PFSK-1 (cell line): Measurements from ENCODE around the gene AP1G1.

ENCODE experiments used
- POLR2AphosphoS5 ChIP-seq: IDR thresholded peaks from 2 replicates; pipeline ENCODE4 v1.6.1; 2012; ENCODE audit warnings: low read depth, mild to moderate bottlenecking, control low read depth, low read length, moderate library complexity
- TF ChIP-seq, protein P1 (sequence below), 2 experiments: IDR thresholded peaks; 2 replicates each; pipeline versions ENCODE4 v1.6.1 to v1.8.0; 2011 to 2012; ENCODE audit warnings: low read depth in 2 of 2, low read length in 2 of 2, control low read depth in 1 of 2, inconsistent platforms in 1 of 2, mild to moderate bottlenecking in 1 of 2, moderate library complexity in 1 of 2; ENCODE audit not compliant: insufficient read depth in 1 of 2

DNA sequence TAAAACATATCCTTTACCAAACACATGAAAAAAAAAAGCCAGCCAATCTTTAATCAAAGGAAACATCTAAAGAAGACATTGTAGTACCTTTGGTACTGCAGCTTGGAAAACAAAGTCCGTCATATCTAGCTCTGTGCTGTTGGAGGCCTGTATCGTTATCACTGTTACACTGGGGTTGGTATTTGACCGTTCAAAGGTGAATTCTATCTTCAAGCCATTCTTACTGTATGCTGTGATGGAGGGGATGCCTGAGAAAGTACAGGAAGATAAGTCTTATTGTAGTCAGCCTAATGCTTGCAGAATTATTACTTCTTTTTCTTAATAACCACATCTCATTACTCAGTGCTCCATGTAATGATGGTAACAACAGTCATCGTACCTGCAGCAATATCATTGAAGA is 69.8 kb downstream of the AP1G1 start:
- no peak for TF ChIP-seq POLR2AphosphoS5
- TF ChIP-seq, protein P1, sequence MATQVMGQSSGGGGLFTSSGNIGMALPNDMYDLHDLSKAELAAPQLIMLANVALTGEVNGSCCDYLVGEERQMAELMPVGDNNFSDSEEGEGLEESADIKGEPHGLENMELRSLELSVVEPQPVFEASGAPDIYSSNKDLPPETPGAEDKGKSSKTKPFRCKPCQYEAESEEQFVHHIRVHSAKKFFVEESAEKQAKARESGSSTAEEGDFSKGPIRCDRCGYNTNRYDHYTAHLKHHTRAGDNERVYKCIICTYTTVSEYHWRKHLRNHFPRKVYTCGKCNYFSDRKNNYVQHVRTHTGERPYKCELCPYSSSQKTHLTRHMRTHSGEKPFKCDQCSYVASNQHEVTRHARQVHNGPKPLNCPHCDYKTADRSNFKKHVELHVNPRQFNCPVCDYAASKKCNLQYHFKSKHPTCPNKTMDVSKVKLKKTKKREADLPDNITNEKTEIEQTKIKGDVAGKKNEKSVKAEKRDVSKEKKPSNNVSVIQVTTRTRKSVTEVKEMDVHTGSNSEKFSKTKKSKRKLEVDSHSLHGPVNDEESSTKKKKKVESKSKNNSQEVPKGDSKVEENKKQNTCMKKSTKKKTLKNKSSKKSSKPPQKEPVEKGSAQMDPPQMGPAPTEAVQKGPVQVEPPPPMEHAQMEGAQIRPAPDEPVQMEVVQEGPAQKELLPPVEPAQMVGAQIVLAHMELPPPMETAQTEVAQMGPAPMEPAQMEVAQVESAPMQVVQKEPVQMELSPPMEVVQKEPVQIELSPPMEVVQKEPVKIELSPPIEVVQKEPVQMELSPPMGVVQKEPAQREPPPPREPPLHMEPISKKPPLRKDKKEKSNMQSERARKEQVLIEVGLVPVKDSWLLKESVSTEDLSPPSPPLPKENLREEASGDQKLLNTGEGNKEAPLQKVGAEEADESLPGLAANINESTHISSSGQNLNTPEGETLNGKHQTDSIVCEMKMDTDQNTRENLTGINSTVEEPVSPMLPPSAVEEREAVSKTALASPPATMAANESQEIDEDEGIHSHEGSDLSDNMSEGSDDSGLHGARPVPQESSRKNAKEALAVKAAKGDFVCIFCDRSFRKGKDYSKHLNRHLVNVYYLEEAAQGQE (IDR thresholded peaks at IDR 0.05; ENCODE audit: insufficient read depth in 1 of 2, low read depth in 2 of 2, low read length in 2 of 2), result no peak
